Pulmonary artery endothelial cell (primary cell): ENCODE results near the gene TESK2. TPM values are rescaled to one million over a fixed set of nuclear protein-coding genes. Genes with fewer than 3 reads are reported as not detected.
"Not testable (repeated sequence)": the region's sequence is repeated elsewhere in the genome, so short reads cannot be mapped to it uniquely, and the experiment has no call there.

Experiments
- DNase-seq: peaks from one replicate; pipeline ENCODE4 v3.0.0-alpha.2; 2011; ENCODE audit warnings: low read depth, low spot score
- total RNA-seq: library from RNA; depleted of rRNA; stranded (reverse); fragments of >200 nt; gene quantifications from 2 replicates; pipeline ENCODE4 v1.2.3, GENCODE V29; 2014

Gene TESK2
- total RNA-seq, 1 donor from 2014 or later: 1.5 TPM

DNA sequence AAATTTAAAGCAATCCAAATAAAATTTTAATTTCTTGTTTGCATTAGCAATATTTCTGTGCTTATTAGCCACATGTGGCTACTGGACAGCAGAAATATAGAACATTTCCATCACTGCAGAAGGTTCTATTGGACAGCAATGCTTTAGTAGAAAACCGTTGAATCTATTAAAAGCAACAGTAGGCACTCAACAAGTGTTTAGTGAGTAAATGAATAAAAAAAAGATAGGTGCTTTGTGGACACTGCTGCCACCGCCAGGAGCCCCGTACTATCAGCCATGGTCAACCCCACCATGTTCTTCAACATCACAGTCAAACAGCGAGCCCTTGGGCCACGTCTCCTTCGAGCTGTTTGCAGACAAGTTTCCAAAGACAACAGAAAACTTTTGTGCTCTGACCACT lies 76.2 kb downstream of the TESK2 start:
- no peak for DNase-seq

DNA sequence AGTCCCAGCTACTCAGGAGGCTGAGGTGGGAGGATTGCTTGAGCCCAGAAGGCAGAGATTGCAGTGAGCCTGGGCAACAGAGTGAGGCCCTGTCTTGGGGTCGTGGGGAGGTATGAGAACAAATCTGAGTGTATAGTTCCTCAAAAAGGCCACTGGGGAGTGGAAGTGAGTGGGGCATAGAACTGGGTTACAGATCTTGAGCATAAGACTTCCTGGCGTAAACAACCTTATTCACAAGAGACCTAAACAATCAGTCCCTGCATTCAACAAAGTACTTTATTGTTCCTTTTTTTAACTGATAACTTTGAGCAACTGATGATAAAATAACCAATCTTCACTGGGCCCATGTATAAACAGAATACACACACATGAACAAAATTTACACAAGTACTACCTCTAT lies 78.1 kb downstream of the TESK2 start:
- DNase-seq: no peak

DNA sequence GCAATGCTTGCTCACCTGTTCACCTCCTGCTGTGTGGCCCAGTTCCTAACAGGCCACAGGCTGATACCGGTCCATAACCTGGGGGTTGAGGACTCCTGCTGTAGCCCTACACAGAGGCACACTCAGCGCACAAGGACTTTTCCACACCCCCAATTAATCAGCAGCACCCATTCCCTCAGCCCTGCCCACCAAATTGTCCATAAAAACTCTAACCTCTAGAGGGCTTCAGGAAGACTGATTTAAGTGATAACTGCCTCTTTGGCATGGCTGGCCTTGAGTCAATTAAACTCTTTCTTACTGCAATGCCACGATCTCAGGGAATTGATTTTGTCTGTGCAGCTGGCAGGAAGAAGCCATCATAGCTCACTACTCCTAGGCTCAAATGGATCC lies 79.5 kb downstream of the TESK2 start:
- DNase-seq: no peak

DNA sequence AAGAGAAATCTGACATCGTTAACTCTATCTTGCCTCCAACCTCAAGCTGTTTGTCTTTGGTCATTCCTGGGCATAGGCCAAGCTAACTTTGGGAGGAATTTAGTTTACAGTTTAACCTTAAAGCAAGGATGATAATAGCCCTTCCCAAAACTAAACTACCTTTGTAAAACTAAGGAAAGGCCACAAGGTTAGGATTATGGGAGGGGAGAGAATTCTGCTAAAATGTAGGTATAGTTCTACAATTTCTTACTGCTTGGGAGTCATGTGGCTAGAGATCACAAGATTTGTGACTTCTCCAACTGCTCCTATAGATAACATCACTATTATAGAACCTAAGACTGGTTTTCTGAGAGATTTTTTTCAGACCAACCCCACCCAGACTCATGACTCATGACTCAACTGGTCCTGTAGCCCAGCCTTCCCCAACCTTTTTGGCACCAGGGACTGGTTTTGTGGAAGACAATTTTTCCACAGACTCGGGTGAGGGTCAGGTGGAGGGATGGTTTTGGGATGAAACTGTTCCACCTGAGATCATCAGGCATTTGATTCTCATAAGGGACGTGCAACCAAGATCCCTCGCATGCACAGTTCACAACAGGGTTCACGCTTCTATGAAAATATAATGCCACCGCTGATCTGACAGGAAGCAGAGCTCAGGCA lies 80.0 kb downstream of the TESK2 start:
- no peak for DNase-seq

DNA sequence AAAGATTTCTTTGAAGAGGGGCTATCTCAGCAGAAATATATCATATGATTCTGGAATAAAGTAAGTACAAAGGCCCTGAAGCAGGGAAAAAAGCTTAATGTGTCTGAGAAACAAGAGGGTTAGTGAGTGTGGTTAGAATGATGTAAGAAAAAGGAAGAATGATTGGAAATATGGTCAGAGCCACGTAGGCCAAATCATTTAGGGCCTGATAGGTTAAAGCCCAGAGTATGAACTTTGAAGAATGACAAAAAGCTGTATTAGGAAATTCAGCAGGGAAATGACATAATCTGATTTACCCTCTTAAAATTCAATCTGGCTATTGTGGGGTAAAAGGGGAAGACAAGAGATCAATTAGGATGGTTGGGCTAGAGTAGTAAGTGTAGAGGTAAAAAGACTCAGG lies 81.7 kb downstream of the TESK2 start:
- no peak for DNase-seq

DNA sequence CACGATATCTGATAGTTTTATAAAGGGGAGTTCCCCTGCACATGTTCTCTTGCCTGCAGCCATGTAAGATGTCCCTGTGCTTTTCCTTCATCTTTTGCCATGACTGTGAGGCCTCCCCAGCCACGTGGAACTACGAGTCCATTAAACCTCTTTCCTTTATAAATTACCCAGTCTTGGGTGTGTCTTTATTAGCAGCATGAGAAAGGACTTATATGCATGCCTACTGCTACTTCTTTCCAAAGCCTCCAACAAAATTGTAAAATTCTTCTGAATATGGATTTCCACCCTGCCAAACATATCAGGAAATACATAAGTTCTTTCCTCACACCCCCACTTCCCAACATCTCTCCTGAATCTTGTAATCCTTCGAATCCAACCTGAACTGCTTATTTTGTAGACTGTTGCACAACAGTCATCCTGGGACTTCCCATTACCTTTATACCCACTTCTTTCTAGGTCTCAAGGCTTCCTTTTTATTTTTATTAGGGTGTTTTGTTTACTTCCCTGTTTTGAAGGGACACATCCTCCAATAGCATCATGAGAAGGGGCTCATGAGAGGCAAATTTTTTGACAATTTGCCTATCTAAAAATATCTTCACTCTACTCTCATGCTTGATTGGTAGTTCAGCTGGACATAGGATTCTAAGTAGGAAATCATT lies 83.2 kb downstream of the TESK2 start:
- DNase-seq: no peak

DNA sequence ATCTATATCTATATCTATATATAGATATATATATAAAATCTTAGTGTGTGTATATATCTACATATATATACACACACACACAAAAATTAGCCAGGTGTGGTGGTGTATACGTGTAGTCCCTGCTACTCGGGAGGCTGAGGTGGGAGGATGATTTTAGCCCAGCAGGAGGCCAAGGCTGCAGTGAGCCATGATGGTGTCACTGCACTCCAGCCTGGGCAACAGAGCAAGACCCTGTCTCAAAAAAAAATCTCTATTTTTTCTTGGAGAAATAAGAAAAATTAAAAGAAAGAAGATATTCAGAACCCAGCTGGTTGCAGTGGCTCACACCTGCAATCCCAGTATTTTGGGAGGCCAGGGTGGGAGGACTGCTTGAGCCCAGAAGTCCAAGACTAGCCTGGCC lies 85.3 kb downstream of the TESK2 start:
- DNase-seq: no peak

DNA sequence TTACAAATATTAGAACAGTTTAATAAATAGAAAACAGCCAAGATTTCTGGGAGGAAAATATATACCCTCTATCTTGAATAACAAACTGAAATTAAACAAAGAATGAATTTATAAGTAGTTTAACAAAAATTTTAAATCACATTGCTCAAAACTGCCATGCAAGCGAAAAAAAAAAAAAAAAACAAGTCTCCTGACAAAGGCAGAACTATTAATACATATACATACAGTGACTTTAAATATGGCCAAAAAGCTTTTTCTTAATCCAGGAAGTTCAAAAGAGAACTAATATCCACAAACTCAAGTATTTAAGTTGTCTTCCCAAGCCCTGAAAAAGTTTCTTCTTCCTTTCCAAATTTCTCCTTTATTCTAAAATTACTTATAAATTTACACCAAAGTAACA lies 87.2 kb downstream of the TESK2 start:
- no peak for DNase-seq

DNA sequence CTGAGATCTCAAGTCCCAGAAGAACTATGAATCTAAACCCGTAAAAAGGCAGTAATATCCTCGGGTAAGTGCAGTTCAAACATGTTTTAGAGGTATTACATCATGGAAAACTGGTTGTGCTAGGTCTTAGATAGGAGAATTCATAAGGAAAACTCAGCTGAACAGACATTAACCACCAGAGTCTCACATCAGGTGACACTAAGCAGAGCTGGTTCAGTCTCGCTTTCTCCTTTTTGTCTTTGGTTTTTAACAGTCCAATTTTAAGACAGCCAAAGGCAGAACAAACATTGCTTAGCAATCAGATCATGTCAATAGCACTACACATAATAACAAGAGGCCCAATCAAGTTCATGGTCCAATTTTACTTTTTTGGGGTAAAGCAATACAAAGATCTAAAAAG lies 87.7 kb downstream of the TESK2 start:
- DNase-seq: no peak

DNA sequence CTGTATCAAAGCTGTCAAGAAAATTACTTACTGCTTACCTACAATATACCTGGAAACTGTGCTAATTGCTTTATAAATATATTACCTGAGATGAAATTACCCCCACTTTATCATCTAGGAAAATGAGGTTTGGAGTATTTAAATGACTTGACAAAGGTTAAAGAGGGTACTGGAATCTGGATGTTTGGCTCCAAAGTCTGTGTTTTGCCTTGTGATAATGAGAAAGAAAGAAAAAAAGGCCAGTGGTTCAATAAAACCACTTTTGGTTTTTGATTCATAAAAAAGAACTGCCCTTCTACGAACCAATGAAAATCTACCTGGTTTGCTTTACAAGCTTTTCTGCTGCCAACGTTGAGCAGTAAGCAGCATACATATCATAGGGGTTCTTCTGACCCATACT lies 89.4 kb downstream of the TESK2 start:
- no peak for DNase-seq

DNA sequence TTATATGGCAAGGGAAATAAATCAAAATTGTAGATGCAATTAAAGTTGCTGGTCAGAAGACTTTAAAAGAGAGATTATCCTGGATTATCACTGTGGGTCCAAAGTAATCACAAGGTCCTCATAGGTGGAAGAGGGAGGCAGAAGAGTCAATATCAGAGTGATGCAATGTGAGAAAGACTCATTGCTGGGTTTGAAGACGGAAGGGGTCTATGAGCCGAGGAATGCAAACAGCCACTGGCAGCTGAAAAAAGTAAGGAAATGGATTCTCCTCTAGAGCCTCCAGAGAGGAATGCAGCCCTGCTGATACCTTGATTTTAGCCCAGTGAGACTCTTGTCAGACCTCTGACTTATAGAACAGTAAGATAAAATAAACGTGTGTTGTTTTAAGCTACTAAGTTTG lies 90.9 kb downstream of the TESK2 start:
- no peak for DNase-seq

DNA sequence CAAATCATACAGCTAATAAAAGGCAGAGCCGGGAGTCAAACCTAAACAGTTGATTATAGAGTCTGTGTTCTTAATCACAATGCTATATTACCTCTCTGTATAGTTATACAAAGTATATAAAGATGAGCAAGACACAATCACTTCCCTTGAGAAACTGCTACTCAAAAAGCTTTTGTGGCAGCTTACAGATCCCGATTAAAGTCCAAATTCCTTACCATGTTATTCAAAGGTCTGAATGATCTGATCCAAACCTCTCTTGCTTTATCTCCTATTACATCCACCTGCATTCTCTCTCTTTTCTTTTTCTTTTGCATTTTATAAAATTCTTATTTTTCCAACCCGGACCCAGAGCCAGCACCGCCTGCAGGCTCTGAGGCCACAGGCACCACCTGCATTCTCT lies 93.7 kb downstream of the TESK2 start:
- DNase-seq: no peak

DNA sequence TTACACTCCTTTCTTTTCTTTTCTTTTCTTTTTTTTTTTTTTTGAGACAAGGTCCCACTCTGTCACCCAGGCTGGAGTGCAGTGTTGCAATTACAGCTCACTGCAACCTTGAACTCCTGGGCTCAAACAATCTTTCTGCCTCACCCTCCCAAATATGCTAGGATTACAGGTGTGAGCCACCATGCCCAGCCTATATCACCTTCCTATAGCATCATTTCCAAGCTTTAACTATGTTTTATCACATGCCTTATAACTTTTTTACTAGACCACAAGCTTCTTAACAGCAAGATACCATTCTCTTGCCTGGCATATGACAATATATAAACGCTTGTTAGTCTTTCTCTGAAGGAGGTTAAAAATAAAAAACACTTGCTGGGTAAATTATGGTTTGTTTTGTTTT lies 95.4 kb downstream of the TESK2 start:
- no peak for DNase-seq

DNA sequence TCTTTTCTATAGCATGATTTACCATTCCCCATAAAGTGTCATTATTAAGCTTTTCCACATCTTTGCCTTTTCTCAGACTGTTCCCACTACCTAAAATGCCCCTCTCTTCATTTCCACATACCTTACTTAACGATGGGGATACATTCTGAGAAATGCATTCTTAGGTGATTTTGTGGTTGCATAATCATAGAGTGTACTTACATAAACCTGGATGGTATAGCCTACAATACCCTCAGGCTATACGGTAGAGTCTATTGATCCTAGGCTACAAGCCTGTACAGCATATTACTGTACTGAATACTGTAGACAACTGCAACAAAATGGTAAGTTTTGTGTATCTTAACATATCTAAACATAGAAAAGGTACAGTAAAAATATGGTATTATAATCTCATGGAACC lies 95.9 kb downstream of the TESK2 start:
- DNase-seq: no peak

DNA sequence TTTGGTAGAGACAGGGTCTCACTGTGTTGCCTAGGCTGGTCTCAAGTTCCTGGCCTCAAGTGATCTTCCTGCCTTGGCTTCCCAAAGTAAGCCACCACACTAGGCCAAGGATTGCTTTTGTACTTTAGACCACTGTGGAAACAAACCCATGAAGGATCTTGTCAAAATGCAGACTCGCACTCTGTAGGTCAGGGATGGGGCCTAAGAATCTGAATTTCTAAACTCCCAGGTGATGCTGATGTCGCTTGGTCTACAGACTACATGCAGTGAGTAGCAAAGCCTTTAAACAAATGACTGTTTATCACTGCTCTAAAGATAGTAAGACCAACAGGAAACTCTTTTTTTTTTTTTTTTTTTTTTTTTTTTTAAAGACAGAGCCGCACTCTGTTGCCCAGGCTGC lies 96.6 kb downstream of the TESK2 start:
- no peak for DNase-seq

DNA sequence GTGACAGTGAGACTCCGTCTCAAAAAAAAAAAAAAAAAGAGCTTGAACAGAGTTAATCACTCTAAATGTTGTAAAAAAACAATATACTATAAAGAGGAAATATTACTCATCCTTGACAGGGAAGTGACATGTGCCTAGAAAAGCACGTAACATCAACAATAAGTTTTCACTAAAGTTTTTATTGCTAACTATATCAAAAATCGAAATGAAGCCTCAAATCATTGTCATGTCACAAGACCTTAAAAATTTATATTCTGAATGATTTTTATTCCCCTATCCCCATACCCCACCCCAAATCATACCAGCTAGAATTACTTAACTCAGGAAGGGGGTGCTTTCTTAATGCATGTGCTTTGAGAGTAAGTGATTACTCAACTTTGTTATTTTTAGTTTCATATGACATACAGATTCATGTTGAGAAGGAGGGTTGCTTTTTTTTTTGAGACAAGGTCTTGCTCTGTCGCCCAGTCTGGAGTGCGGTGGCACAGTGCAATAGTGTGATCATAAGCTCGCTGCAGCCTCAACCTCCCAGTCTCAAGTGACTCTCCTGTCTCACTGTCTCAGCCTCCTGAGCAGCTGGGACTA lies 97.2 kb downstream of the TESK2 start:
- DNase-seq: no peak

DNA sequence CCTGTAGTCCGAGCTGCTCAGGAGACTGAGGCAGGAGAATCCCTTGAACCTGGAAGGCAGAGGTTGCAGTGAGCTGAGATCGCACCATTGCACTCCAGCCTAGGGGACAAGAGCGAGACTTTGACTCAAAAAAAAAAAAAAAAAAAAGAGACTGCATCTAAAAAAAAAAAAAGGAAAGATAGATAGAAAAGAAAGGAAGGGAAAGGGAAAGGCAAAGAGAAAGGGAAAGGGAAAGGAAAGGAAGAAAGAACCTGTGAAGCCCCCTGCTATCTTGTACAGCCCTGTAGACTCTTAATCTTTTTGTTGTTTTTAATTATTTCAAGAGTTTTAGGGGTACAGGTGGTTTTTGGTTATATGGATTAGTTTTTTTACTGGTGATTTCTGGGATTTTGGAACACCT lies 104.7 kb downstream of the TESK2 start:
- no peak for DNase-seq

DNA sequence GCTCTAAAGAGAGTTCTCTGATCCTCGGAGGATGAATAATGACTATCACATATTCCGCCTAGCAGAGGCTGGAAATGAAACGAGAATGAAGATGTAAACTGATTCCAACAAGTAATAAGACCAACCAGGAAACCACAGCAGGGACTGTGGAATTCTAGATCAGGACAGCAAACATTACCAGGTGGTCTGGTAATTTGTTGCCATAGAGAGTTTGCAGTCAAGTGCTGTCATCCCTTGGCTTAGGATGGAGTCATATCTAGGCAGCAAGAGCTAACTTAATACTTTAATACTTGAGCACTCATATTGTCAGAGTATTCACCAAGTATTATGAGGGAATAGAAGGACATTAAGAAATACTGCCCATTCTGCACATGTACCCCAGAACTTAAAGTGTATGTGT lies 105.7 kb downstream of the TESK2 start:
- no peak for DNase-seq

DNA sequence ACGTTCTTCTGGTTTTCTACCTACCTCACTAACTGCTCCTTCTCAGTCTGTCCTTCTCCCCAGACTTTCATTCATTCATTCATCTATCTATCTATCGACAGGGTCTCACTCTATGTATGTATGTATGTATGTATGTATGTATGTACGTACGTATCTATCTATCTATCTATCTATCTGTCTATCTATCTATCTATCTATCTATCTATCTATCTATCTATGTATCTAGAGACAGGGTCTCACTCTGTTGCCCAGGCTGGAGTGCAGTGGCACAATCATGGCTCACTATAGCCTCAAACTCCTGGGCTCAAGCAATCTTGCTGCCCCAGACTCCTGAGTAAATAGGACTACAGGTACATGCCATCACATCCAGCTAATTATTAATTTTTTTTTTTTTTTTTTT lies 106.8 kb downstream of the TESK2 start:
- not testable (repeated sequence) for DNase-seq

DNA sequence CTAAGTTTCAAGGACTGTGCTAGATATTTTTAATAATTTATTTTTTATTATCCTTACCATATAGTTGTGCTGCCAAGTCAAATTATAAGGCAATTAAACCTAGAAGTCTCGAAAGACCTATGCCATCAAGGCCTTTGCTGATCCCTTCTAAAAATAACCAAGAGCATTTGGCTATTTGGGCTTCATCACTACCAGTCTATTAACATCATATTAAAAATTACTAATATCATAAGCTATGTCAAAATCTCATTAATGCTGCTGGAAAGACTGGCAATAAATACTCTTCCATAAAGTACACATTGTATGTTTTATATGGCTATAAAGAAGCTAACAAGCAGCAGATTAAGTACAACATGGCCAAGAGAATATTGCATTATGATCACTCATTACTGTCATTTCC lies 107.8 kb downstream of the TESK2 start:
- no peak for DNase-seq

DNA sequence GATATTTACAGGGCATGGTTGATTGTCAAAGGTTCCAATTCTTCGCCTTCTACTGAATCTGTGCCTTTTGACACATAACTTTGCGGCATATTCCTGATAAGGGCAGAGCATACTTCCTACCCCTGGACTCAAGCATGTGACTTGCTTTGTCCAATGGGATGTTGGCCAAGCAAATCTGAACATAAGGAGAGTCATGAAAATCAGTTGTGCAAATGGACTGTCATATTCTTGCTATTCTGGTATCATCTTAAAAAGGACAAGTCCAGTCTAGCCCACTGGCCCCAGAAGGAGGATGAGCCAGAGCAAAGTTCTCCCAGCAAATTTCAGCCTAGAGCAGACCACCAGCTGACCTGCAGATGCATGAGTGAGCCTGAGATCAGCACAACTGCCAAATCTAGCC lies 109.7 kb downstream of the TESK2 start:
- DNase-seq: no peak

DNA sequence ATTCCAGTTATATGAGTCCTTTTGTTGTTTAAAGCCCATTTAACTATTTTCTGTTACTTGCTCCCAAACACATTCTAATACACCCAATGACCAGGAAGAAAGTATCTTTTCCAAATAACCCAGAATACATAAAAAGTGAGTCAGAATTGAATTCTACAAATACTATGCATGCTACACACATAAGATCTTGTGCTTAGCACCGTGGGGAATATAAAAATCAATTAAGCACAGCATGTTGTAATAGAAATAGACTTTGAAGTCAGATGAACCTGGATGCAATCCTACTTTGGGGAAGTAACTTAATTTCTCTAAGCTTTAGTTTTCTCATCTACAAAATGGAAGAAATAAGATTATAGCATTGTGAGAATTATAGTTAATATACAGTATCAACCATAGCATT lies 110.2 kb downstream of the TESK2 start:
- DNase-seq: no peak

DNA sequence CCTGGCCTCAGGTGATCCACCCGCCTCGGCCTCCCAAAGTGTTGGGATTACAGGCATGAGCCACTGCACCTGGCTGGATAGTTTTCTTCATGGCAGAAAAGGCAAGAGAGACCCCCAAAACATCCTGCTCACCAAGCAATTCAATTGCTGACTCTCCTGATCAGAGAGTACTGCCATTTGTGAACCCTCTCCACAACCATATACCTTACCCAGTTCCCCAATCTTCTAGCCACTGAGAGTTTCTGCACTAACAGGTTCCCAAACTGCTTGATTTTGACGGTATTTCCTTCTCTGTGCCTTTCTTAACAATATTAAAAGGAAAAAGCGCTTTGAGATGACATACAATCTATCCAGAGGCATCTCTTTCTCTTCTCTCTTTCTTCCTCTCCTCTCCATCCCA lies 110.8 kb downstream of the TESK2 start:
- DNase-seq: no peak
